ENCODE results near the gene CYRIA.

- TF ChIP-seq POLR2A (IDR thresholded peaks at IDR 0.05) (no peak), CTCF (IDR thresholded peaks at IDR 0.05) (no peak)
Observed at GRCh38 chr2:16623031-16623430, 42.6 kb downstream of the CYRIA start.

Data from testis (tissue), 2 donors.